Erythroblast (primary cell): ENCODE measurements around the gene SETMAR.

ENCODE experiments used
- GATA1 ChIP-seq: IDR thresholded peaks from 2 replicates; pipeline ENCODE4 v1.6.1; 2011; ENCODE audit warnings: low read depth, mild to moderate bottlenecking, control low read depth, low read length, moderate library complexity
- POLR2A ChIP-seq: IDR thresholded peaks from 2 replicates; pipeline ENCODE4 v1.6.1; 2011; ENCODE audit warnings: mild to moderate bottlenecking, low read length

DNA sequence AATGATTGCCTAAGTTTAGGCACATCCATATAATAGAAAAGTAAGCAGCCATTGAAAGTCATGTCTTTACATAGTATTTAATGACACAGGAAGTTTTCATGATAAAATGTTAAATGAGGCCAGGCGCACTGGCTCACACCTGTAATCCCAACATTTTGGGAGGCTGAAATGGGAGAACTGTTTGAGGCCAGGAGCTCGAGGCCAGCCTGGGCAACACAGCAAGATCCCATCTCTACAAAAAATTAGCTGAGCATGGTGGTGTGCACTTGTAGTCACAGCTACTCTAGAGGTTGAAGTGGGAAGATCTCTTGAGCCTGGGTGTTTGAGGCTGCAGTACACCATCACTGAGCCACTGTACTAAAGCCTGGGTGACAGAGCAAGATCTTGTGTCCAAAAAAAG is 59.4 kb downstream of the SETMAR start:
- TF ChIP-seq POLR2A (no peak), GATA1 (no peak)
